Measurements from ENCODE around the gene GRK5. TPM values are rescaled to one million over a fixed set of nuclear protein-coding genes. Genes with fewer than 3 reads are reported as not detected.

Gene GRK5
- total RNA-seq, 1 experiment from 2014 or later: 29.0 TPM

- ATAC-seq (no peak), DNase-seq (ENCODE audit: low read depth, low spot score) (no peak)
- Histone ChIP-seq H3K4me3 (ENCODE audit: low read depth in 2 of 2, low read length in 2 of 2) (no peak overlapping the region), H3K4me1 (ENCODE audit: control insufficient read depth, insufficient read depth, low read length) (no peaks in the 10 kb centered on the region; the same call in 1 of the 2 replicates), H3K36me3 (ENCODE audit: control insufficient read depth, insufficient read depth, low read length) (no peaks in the 10 kb centered on the region), H3K27me3 (ENCODE audit: control insufficient read depth, insufficient read depth, low read length) (no peaks in the 10 kb centered on the region), H3K9me3 (ENCODE audit: control insufficient read depth, insufficient read depth, low read depth, low read length) (no peaks in the 10 kb centered on the region), H3K27ac (ENCODE audit: low read length) (no peak overlapping the region)
- TF ChIP-seq SIN3A (IDR thresholded peaks at IDR 0.05; ENCODE audit: borderline replicate concordance, insufficient read depth, low read depth, low read length): no peak
- no peak for TF ChIP-seq REST (IDR thresholded peaks at IDR 0.05; ENCODE audit: insufficient read depth in 1 of 2, low read depth in 2 of 2, low read length in 1 of 2)
- TF ChIP-seq POLR2AphosphoS5 (IDR thresholded peaks at IDR 0.05; ENCODE audit: low read depth, low read length): no peak
- TF ChIP-seq CTCF (IDR thresholded peaks at IDR 0.05): no peak
- no peak for TF ChIP-seq TCF7L2 (IDR thresholded peaks at IDR 0.05; ENCODE audit: low read depth, low read length)
- POLR2A ChIA-PET: no interaction called here
- CTCF ChIA-PET: interaction anchor here (0.6 kb wide), 1 partner anchor 146 kb away, joined by 3 read pairs; no protein-coding TSS in a partner anchor
- in situ Hi-C loops (cut with HindIII; ENCODE audit: low pct_unique_long_range_greater_than_20kb, low sequenced_read_pairs): no loop called here
- no TSS peak for BruUV-seq (replicated peaks)
- intact Hi-C loops (cut with micrococcal nuclease; ENCODE audit: unreplicated experiment): no loop called here
Observed at GRCh38 chr10:119391440-119392251, 184.3 kb downstream of the GRK5 start.

- no peaks in the 10 kb centered on the region; the same call in 1 of the 2 replicates for H3K4me1 ChIP-seq (ENCODE audit: control insufficient read depth, insufficient read depth, low read length)
- no peaks in the 10 kb centered on the region for H3K9me3 ChIP-seq (ENCODE audit: control insufficient read depth, insufficient read depth, low read depth, low read length)
- ATAC-seq (no peak), DNase-seq (ENCODE audit: low read depth, low spot score) (no peak)
- no peak overlapping the region for H3K27ac ChIP-seq (ENCODE audit: low read length)
- ChIA-PET CTCF (no interaction called here), POLR2A (no interaction called here)
- no peaks in the 10 kb centered on the region for H3K36me3 ChIP-seq (ENCODE audit: control insufficient read depth, insufficient read depth, low read length)
- BruUV-seq (replicated peaks): no TSS peak
- intact Hi-C loops (cut with micrococcal nuclease; ENCODE audit: unreplicated experiment): no loop called here
- no peaks in the 10 kb centered on the region for H3K27me3 ChIP-seq (ENCODE audit: control insufficient read depth, insufficient read depth, low read length)
- in situ Hi-C loops (cut with HindIII; ENCODE audit: low pct_unique_long_range_greater_than_20kb, low sequenced_read_pairs): no loop called here
- no peak overlapping the region for H3K4me3 ChIP-seq (ENCODE audit: low read depth in 2 of 2, low read length in 2 of 2)
- TF ChIP-seq POLR2AphosphoS5 (IDR thresholded peaks at IDR 0.05; ENCODE audit: low read depth, low read length) (no peak), CTCF (IDR thresholded peaks at IDR 0.05) (no peak)
Observed at GRCh38 chr10:119393019-119393418, 185.6 kb downstream of the GRK5 start.

Data from Panc1 (cell line).